Uterus (tissue), 2 donors: ENCODE results near the gene MOSPD3.

ENCODE experiments used
- POLR2A ChIP-seq, 2 donors: fragments of 450-650 bp; IDR thresholded peaks; one replicate each; pipeline ENCODE4 v1.6.1; 2016; ENCODE audit warnings: antibody characterized with exemption in 2 of 2, mild to moderate bottlenecking in 1 of 2, moderate library complexity in 1 of 2
- TF ChIP-seq, protein P1 (sequence below), 4 experiments: fragments of 200-600 bp in 2 of 4; fragments of 450-650 bp in 2 of 4; sonication (generic) in 2 of 4; IDR thresholded peaks; one replicate each; pipeline ENCODE4 v1.5.1; 2016 to 2019; ENCODE audit warnings: antibody characterized with exemption in 4 of 4, mild to moderate bottlenecking in 2 of 4, moderate library complexity in 1 of 4

DNA sequence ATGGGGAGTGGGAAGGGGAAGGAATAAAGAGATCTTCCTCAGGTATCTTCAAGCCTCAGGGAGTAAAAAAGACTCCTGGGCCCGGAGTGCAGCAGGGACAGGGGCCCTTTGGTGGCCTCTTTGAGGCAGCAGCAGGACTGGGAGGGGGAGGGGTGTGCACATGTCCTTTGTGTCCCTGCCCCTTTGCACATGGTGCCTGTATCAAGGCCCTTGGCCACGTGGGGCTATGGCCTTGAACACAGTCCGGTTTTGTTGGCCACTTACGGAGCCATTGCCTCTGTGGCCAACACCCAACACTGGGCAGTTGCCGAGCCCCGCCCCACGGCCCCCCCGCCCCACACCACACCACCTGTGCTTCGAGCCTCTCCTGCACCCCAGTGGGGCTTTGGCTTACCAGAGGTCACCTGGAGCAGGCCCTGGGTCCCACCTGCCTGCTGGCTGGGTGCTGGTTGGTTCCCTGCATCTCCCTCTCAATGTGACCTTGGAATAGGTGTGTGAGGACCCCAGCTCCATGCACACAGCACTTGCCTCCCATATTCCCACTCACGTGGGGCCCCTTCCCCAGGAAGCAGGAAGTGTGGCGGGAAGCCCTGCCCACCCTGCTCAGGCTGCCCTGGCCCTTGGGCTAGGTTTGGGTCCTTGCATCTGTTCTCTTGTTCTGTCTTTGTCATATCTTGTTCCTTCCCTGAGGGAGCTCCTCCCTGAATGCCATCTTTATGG lies 44.0 kb upstream of the MOSPD3 start:
- TF ChIP-seq, protein P1, sequence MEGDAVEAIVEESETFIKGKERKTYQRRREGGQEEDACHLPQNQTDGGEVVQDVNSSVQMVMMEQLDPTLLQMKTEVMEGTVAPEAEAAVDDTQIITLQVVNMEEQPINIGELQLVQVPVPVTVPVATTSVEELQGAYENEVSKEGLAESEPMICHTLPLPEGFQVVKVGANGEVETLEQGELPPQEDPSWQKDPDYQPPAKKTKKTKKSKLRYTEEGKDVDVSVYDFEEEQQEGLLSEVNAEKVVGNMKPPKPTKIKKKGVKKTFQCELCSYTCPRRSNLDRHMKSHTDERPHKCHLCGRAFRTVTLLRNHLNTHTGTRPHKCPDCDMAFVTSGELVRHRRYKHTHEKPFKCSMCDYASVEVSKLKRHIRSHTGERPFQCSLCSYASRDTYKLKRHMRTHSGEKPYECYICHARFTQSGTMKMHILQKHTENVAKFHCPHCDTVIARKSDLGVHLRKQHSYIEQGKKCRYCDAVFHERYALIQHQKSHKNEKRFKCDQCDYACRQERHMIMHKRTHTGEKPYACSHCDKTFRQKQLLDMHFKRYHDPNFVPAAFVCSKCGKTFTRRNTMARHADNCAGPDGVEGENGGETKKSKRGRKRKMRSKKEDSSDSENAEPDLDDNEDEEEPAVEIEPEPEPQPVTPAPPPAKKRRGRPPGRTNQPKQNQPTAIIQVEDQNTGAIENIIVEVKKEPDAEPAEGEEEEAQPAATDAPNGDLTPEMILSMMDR (IDR thresholded peaks at IDR 0.05): no peak
- no peak for TF ChIP-seq POLR2A (IDR thresholded peaks at IDR 0.05)
